HG03097 (cell line): Measurements from ENCODE around the gene WDR82.

Experiments used
- ATAC-seq: cut with Tn5 transposase; IDR thresholded peaks from one replicate; pipeline ENCODE4 v1.9.1; 2021; ENCODE audit not compliant: unreplicated experiment, low FRiP score

Gene WDR82

DNA sequence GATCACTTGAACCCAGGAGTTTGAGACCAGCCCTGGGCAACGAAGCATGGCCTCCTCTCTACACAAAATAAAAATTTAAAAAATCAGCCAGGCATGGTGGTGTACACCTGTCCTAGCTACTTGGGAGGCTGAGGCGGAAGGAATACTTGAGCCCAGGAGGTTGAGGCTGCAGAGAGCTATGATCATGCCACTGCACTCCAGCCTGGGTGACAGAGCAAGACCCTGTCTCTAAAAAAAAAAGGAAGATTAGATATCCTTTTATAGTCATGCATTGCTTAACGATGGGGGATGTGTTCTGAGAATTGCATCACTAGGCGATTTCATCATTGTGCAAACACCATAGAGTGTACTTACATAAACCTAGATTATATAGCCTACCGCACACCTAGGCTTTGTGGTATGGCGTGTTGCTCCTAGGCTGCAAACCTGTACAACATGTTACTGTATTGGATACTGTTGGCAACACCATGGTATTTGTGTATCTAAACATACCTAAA lies 67.9 kb downstream of the WDR82 start:
- ATAC-seq: no peak

DNA sequence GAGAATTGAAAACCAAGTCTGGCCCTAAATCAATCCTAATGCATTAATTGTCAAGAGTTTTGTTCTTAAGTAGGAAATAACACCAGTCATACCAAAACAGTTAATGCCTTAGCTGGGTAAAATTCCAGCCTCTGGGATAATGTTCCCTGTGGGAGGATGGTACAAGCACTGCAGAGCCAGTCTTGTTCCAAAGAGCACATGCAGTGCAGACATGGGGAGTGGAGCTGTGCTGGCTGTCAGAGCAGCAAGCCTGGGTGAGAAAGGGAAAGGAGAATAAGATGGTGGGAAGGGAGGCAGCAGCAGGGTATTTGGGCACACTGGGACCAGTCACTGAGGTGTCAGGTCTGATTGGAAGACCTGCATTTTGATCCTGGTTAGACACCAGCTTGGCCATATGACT lies 68.4 kb downstream of the WDR82 start:
- ATAC-seq: no peak

DNA sequence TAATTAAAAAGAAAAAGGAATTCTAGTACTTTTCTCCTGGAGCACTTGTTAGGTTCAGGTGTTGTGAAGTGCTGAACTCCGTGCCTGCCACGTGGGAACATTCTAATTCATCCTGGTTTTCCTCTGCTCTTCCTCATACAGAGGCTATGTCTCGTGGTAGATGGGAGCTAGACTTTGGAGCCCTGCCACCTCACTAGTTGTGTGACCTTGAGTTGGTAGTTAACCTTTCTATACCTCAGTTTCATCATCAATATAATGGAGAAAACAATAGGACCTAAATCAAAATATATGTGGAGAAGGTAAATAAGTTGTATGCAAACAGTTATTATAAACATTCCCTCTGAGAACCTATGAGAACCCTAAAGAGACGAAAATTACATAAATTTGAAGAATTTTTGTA lies 69.9 kb downstream of the WDR82 start:
- no peak for ATAC-seq

DNA sequence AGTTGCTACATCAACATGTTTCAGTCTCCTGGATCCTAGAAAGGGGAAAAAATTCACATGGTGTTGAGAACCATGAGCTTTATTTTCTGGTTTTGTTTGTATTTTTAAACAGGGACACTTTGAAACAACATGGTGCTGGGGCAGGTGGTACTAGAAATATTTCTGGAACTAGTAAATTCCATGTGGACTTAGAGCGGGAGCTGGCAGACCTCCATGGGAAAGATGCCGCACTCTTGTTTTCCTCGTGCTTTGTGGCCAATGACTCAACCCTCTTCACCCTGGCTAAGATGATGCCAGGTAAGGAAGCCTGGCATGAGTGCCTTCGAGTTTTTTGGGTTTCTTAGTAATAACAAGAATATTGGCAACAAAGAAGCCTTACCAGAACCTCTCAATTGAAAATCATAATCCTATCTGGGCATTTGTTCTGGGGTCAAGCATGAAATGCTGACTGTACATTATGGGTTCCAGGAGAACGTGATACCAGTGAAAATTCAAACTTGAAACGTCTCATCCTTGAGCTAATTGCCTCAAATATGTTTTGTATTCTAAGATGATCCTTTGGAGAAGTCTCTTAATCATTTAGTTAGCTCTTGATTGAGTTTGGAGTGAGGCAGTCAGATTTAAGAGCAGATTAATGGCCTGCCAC lies 72.6 kb downstream of the WDR82 start:
- no peak for ATAC-seq
